K562 (cell line): ENCODE measurements around the gene CDT1. TPM values are rescaled to one million over a fixed set of nuclear protein-coding genes. Genes with fewer than 3 reads are reported as not detected.

Experiments used
- CEBPZ ChIP-seq: fragments of 150-350 bp; IDR thresholded peaks from 2 replicates; pipeline ENCODE4 v1.6.1; 2014; ENCODE audit warnings: low read depth, mild to moderate bottlenecking, low read length, borderline replicate concordance
- EWSR1 ChIP-seq: fragments of 450-650 bp; IDR thresholded peaks from 2 replicates; pipeline ENCODE4 v1.6.1; 2018; ENCODE audit warnings: borderline replicate concordance, mild to moderate bottlenecking, low read depth, moderate library complexity; ENCODE audit not compliant: partially characterized antibody
- GATAD2A ChIP-seq: fragments of 450-650 bp; IDR thresholded peaks from 2 replicates; pipeline ENCODE4 v1.6.1; 2017
- GMEB1 ChIP-seq: fragments of 250-450 bp; sonication (Bioruptor Pico); IDR thresholded peaks from 2 replicates; pipeline ENCODE4 v1.4.0; 2020; ENCODE audit warnings: mild to moderate bottlenecking
- HOXB6 ChIP-seq: fragments of 250-450 bp; sonication (Bioruptor Pico); IDR thresholded peaks from 2 replicates; pipeline ENCODE4 v1.5.1; 2022; ENCODE audit warnings: mild to moderate bottlenecking, borderline replicate concordance
- NFIX ChIP-seq: fragments of 250-450 bp; sonication (Bioruptor Pico); IDR thresholded peaks from 2 replicates; pipeline ENCODE4 v1.4.0; 2020; ENCODE audit warnings: low read depth, mild to moderate bottlenecking, moderate library complexity
- POLR2B ChIP-seq: fragments of 450-650 bp; IDR thresholded peaks from 2 replicates; pipeline ENCODE4 v1.6.1; 2018; ENCODE audit warnings: low read depth; ENCODE audit not compliant: partially characterized antibody
- RBM25 ChIP-seq: fragments of 200-400 bp; formaldehyde crosslinking; IDR thresholded peaks from 2 replicates; pipeline ENCODE4 v1.6.1; 2018; ENCODE audit warnings: low read length, low read depth, moderate library complexity; ENCODE audit not compliant: severe bottlenecking
- RCOR1 ChIP-seq, 2 experiments: IDR thresholded peaks; 2 replicates each; pipeline ENCODE4 v1.6.1; 2012; ENCODE audit warnings: low read depth in 2 of 2, low read length in 2 of 2, borderline replicate concordance in 1 of 2, improper control_type of control experiment in 1 of 2
- SMAD2 ChIP-seq: fragments of 150-350 bp; IDR thresholded peaks from 2 replicates; pipeline ENCODE4 v1.6.1; 2014; ENCODE audit warnings: low read depth, mild to moderate bottlenecking, low read length
- ZFPM2 ChIP-seq: fragments of 250-450 bp; sonication (Bioruptor Pico); IDR thresholded peaks from 2 replicates; pipeline ENCODE4 v1.5.1; 2022; ENCODE audit warnings: mild to moderate bottlenecking
- ZNF274 ChIP-seq: IDR thresholded peaks from 2 replicates; pipeline ENCODE4 v1.6.1; 2011; ENCODE audit warnings: low read depth, mild to moderate bottlenecking, low read length, moderate library complexity, borderline replicate concordance
- ZNF398 ChIP-seq: fragments of 250-450 bp; sonication (Bioruptor Pico); IDR thresholded peaks from 2 replicates; pipeline ENCODE4 v1.8.0; 2021; ENCODE audit warnings: moderate library complexity, mild to moderate bottlenecking, inconsistent platforms
- ZNF707 ChIP-seq: fragments of 250-450 bp; sonication (Bioruptor Pico); conservative IDR thresholded peaks from 2 replicates; pipeline ENCODE4 v1.8.0; 2022; ENCODE audit warnings: inconsistent platforms, mild to moderate bottlenecking, moderate library complexity
- polyA plus RNA-seq, 8 experiments: library from polyadenylated mRNA; depleted of rRNA in 4 of 8; stranded (reverse) in 5 of 8; unstranded in 3 of 8; fragments of >200 nt; fragmentation: Nextera tagmentation in 2 of 8; fragmentation: Illumina TruSeq in 1 of 8; extraction: Ambion mirVana in 2 of 8; extraction: Trizol in 1 of 8; gene quantifications; 2 replicates each; pipeline versions ENCODE4 v1.2.1 to v1.2.3, GENCODE V29; 2011 to 2014; ENCODE audit warnings: inconsistent platforms in 1 of 8, missing spikeins in 1 of 8
- total RNA-seq, 7 experiments: library from RNA; depleted of rRNA in 6 of 7; stranded (reverse); fragments of >200 nt in 6 of 7; fragmentation: Illumina TruSeq in 2 of 7; extraction: Trizol in 2 of 7; gene quantifications; 2 replicates each; pipeline versions ENCODE4 v1.2.1 to v1.2.3, GENCODE V29; 2011 to 2021; ENCODE audit warnings: low replicate concordance in 1 of 7
- TF ChIP-seq, protein P1 (sequence below): fragments of 450-650 bp; IDR thresholded peaks from 2 replicates; pipeline ENCODE4 v1.6.1; 2017; ENCODE audit warnings: antibody characterized with exemption, mild to moderate bottlenecking

The CDT1 gene
- total and polyA plus RNA-seq, 9 of the 15 experiments (the other 6 are each of a cell fraction or from before 2014, with no cell fraction given), result 0.92 to 178 (median 14.2) TPM

DNA sequence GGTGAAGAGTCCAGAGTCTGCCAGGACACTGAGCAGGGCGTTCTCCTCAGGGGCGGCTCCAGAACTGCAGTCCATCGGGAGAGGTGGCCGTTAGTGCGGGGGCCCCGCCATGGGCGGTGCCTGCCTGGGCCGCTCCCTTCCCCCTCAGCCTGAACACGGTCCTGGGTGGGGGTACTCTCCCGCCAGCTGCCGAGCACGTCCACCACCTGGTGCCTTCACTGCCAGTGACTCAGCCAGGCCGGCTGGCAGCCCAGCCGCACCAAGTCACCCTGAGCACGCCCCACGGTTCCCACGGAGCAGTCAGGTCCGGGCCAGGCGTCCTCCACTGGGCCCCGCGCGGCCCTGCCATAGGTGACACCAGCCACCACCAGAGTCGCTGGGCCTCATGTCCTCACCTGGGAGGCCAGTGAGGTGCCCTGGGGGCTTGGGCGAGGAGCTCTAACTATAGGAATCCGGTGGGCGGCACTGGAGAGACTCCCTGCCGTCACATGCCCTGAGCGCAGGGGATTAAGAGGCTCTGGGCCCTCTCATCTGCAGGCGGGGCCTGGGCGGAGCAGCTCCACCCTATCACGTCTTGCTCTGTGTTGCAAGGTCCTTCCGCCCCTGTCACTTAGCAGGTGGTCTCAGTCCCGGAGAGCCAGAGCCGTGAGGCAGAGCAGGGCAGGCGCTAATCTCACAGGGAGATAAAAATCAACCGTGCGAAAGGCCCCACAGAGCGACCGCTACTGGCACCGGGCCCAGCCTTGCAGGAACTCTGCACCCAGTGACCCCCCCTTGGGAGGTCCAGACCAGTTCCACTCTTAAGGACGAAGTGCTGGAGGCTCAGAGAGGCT lies 32.9 kb upstream of the CDT1 start (continued):
- no peak for TF ChIP-seq ZNF274
- TF ChIP-seq ZNF398 (CRISPR knock-in tag), result no peak
- no peak for TF ChIP-seq ZNF707 (CRISPR knock-in tag)
- peak; percentile 47 to 88; a peak in 3 of 4 replicates for TF ChIP-seq RCOR1 (IDR thresholded peaks at IDR 0.05; ENCODE audit: borderline replicate concordance in 1 of 2, low read depth in 2 of 2, low read length in 2 of 2)
- no peak for TF ChIP-seq SMAD2
- TF ChIP-seq RBM25, result no peak
- TF ChIP-seq HOXB6 (CRISPR knock-in tag), result no peak
- TF ChIP-seq CEBPZ, result no peak
- no peak for TF ChIP-seq NFIX (CRISPR knock-in tag)
- no peak for TF ChIP-seq ZFPM2 (CRISPR knock-in tag)
- TF ChIP-seq GMEB1 (CRISPR knock-in tag), result 0 out of 2 replicates have a peak, but pooled peaks have one; percentile 5
- TF ChIP-seq EWSR1, result no peak
- TF ChIP-seq, protein P1, sequence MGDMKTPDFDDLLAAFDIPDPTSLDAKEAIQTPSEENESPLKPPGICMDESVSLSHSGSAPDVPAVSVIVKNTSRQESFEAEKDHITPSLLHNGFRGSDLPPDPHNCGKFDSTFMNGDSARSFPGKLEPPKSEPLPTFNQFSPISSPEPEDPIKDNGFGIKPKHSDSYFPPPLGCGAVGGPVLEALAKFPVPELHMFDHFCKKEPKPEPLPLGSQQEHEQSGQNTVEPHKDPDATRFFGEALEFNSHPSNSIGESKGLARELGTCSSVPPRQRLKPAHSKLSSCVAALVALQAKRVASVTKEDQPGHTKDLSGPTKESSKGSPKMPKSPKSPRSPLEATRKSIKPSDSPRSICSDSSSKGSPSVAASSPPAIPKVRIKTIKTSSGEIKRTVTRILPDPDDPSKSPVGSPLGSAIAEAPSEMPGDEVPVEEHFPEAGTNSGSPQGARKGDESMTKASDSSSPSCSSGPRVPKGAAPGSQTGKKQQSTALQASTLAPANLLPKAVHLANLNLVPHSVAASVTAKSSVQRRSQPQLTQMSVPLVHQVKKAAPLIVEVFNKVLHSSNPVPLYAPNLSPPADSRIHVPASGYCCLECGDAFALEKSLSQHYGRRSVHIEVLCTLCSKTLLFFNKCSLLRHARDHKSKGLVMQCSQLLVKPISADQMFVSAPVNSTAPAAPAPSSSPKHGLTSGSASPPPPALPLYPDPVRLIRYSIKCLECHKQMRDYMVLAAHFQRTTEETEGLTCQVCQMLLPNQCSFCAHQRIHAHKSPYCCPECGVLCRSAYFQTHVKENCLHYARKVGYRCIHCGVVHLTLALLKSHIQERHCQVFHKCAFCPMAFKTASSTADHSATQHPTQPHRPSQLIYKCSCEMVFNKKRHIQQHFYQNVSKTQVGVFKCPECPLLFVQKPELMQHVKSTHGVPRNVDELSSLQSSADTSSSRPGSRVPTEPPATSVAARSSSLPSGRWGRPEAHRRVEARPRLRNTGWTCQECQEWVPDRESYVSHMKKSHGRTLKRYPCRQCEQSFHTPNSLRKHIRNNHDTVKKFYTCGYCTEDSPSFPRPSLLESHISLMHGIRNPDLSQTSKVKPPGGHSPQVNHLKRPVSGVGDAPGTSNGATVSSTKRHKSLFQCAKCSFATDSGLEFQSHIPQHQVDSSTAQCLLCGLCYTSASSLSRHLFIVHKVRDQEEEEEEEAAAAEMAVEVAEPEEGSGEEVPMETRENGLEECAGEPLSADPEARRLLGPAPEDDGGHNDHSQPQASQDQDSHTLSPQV, result no peak
- peak; percentile 84; the same call in 1 of the 2 replicates for TF ChIP-seq GATAD2A
- TF ChIP-seq POLR2B, result peak; percentile 80
